NCI-H460 (cell line): ENCODE results near the gene ACAP2. TPM values are rescaled to one million over a fixed set of nuclear protein-coding genes. Genes with fewer than 3 reads are reported as not detected.

Experiments used
- DNase-seq: peaks from one replicate; pipeline ENCODE4 v3.0.0-alpha.2; 2016; ENCODE audit warnings: low read depth; ENCODE audit errors: extremely low read depth
- small RNA-seq, 2 experiments: library from RNA; depleted of rRNA; stranded (forward); fragments of <200 nt; gene quantifications; one replicate each; pipeline ENCODE3, GENCODE V24; 2014
- total RNA-seq: library from RNA; depleted of rRNA; stranded (reverse); fragments of >200 nt; shearing (Covaris generic); gene quantifications from 2 replicates; pipeline ENCODE4 v1.2.3, GENCODE V29; 2014; rRNA removed

The ACAP2 gene
- total RNA-seq, 1 experiment from 2014 or later = 36.7 TPM

GRCh38 chr3:195226445-195226844, 216.4 kb downstream of the ACAP2 start:
- no peak for DNase-seq

- no peak for DNase-seq
Measured at GRCh38 chr3:195224980-195225580, 217.7 kb downstream of the ACAP2 start.

Small RNA genes lying within 50 kb of the gene (small RNA-seq; reads per million reads assigned to genes)
- gene RF00019 = 0 reads per million in 2 experiments

Other genes with a start within 250 kb of the ACAP2 start
- 9.2 and 9.3 TPM in 2 replicates for gene XXYLT1, start 171.9 kb downstream of the ACAP2 start, total RNA-seq
- 26.9 and 71.6 TPM in 2 replicates for gene PPP1R2, start 100.3 kb upstream of the ACAP2 start, total RNA-seq
- gene APOD, start 140.9 kb upstream of the ACAP2 start, total RNA-seq = 0.15 TPM in 1 of 2 replicates, not detected in the other